ENCODE results near the gene IGFL1.
"Not testable (repeated sequence)": the region's sequence is repeated elsewhere in the genome, so short reads cannot be mapped to it uniquely, and the experiment has no call there.

Gene IGFL1

GRCh38 chr19:46226438-46226973 is 3.0 kb upstream of the IGFL1 start:
- DNase-seq, result no peak

GRCh38 chr19:46232029-46232428 is 2.5 kb downstream of the IGFL1 start:
- no peak for DNase-seq

GRCh38 chr19:46232468-46232867 is 2.9 kb downstream of the IGFL1 start:
- DNase-seq, result no peak

- DNase-seq, result no peak
Observed at GRCh38 chr19:46232938-46233621, 3.5 kb downstream of the IGFL1 start.

- not testable (repeated sequence) for DNase-seq
Observed at GRCh38 chr19:46233871-46234270, 4.3 kb downstream of the IGFL1 start.

DNA sequence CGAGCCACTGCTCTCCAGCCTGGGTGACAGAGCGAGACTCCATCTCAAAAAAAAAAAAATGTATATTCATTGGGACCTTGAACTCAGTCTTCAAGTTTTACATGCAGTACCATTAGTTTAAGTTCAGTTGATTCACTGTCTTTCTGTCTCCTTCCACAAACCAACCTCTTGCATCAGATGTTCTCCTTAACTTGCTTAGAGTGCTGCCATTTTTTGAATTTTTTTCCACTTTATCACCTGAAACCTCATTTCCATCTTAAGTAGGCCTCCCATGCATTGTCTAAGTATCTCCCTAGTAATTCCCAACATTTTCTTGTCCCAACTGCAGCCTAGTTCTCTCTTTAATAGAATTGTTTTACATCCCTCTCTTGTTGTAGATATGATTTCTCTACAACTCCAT is 8.6 kb downstream of the IGFL1 start:
- not testable (repeated sequence) for DNase-seq

- DNase-seq, result no peak
Observed at GRCh38 chr19:46239193-46240024, 9.9 kb downstream of the IGFL1 start.

GRCh38 chr19:46240693-46241092 is 11.2 kb downstream of the IGFL1 start:
- no peak for DNase-seq

DNA sequence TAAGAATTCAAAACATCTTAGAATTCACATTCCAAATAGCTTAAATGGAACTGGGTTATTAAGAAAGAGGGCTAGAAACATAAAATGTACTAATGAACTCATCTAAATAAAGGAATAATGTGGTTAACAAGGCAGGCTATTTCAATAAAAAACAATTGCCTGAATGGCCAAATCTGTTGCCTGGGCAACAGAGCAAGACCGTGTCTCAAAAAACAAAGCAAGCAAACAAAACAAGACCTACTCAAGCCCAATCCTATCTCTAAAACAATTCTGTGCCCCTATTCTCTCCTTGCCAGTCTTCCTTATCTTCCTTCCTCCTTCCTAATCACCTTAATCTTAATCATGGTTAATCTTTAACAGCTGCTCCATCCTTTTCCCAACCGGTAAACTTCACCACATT is 12.1 kb downstream of the IGFL1 start:
- no peak for DNase-seq

GRCh38 chr19:46243081-46243654 is 13.6 kb downstream of the IGFL1 start:
- not testable (repeated sequence) for DNase-seq

GRCh38 chr19:46250076-46250735 is 20.7 kb downstream of the IGFL1 start:
- no peak for DNase-seq

GRCh38 chr19:46251416-46251815 is 21.9 kb downstream of the IGFL1 start:
- no peak for DNase-seq

- DNase-seq, result no peak
Observed at GRCh38 chr19:46254776-46255175, 25.2 kb downstream of the IGFL1 start.

DNA sequence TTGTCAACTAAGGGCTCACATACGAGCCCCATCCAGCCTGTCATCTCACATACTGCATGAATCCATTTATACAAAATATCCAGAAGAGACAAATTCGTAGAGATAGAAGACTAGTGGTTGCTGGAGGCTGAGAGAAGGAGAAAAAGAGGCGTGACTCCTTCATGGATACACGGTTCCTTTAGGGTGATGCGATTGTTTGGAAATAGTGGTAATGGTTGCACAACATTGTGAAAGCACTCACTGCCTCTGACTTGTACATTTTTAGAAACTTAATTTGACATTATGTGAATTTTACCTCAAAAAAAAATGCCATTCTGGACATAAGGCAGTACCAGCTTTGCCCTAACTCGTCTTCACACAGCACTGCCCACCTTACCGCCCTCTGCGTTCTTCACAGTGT is 27.3 kb downstream of the IGFL1 start:
- peak; percentile 54 for DNase-seq

DNA sequence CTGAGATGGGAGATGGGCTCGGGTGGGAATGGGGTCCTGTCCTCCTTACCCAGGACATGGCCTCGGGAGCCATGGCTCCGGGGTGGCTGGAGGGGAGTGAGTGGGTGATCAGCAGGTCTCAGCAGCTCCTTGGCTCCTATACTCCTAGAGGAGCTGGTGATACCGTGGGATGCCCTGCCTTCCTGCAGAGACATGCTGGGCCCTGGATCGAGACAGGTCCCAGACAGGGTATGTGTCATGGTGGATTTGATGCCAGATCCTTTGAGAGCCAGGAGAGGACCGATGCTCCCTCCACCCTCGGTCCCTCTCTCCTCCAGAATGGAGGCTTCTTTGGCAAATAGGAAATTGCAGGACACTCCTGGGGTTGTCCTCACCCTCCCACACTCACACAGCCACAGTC is 32.0 kb downstream of the IGFL1 start:
- DNase-seq, result not testable (repeated sequence)

DNA sequence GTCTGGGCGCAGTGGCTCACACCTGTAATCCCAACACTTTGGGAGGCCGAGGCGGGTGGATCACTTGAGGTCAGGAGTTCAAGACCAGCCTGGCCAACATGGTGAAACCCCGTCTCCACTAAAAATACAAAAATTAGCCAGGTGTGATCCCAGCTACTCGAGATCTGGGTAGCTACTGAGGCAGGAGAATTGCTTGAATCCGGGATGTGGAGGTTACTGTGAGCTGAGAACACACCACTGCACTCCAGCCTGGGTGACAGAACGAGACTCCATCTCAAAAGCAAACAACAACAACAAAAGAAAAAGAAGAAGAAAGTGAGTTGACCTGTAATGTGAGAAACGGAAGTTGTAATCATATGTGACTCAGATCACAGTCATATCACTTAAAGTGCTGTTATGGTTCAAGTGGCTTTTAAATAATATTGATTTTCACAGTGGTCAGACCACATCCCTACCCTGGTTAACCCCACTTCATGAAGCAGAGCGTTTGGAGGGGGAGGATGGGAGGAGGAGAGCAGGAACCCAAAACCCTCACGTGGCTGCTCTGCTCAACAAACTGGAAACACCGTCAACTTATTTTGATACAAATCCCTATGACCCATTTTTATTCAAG is 33.2 kb downstream of the IGFL1 start:
- peak; percentile 43 for DNase-seq

DNA sequence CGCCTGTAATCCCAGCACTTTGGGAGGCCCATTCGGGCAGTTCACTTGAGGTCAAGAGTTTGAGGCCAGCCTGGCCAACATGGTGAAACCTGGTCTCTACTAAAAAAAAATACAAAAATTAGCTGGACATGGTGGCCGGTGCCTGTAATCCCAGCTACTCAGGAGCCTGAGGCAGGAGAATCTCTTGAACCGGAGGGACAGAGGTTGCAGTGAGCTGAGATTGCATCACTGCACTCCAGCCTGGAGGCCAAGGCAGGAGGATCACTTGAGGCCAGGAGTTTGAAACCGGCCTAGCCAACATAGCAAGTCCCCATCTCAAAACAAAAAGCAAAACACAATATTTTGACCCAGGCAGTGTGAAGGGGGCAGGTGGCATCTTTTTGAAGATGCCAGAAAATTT is 35.3 kb downstream of the IGFL1 start:
- DNase-seq, result not testable (repeated sequence)

DNA sequence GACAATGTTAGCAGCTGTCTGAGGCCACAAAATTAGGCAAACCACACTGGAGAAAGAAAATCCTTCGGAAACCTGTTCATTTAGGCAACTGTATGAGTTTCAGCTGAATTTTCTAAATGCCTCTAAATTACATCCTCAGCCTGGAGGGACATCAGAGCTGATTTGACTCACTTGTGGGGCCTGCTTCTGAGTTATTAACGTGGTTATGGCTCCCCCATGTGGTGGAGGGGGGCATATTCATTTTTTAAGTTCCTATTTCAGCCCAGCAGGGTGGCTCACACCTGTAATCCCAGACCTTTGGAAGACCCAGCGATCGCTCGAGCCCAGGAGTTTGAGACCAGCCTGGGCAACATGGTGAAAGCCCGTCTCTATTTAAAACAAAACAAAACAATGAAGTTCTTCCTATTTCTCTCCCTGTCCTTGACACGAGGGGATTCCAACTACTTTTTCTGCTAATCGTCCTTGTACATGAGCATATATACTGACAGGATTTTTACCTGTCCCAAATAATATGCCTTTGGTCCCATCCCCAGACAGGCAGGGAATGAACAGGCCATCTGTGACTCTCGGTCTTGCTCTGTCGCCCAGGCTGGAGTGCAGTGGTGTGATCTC is 35.8 kb downstream of the IGFL1 start:
- DNase-seq, result peak; percentile 68

DNA sequence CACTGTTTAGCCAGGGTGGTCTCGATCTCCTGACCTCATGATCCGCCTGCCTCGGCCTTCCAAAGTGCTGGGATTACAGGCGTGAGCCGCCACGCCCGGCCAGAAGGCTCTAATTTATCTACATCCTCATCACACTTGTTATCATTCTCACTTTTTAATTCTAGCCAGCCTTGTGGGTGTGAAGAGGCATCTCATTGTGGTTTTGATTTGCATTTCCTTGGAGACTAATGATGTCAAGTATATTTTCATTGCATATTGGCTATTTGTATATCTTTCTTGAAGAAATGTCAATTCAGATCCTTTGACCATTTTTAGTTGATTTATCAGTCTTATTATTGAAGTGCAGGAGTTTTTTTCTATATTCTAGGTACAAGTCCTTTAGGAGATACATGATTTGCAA is 39.6 kb downstream of the IGFL1 start:
- no peak for DNase-seq

DNA sequence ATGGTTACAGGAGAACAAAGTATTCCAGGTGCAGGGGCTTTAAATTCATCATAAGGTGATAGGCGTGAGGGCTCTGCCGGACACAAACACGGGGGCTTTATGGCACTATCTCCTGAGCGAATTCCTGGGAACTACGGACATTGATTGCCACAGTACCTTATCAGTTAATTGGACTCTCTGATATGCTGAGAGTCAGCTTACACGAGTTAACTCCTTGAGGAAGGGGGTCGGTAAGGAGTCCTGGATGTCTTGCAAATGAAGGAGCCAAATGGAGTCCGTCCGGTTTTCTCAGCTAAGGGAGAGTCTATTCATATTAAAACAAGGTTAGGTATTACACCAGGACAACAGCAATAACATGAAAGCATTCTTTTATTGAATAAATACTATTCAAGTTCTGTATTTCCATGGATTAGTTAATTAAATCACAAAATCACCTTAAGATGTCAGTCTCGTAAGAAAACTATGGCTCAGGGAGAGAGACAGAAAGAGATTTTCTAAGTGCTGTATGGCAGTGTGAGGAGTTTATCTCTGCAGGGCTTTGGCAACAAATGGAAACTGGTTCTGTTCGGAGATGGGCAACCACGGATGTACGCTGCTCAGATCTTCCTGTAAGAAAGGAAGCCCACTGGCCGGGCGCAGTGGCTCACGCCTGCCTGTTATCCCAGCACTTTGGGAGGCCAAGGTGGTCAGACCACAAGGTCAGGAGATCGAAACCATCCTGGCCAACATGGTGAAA is 41.1 kb downstream of the IGFL1 start:
- DNase-seq, result no peak

DNA sequence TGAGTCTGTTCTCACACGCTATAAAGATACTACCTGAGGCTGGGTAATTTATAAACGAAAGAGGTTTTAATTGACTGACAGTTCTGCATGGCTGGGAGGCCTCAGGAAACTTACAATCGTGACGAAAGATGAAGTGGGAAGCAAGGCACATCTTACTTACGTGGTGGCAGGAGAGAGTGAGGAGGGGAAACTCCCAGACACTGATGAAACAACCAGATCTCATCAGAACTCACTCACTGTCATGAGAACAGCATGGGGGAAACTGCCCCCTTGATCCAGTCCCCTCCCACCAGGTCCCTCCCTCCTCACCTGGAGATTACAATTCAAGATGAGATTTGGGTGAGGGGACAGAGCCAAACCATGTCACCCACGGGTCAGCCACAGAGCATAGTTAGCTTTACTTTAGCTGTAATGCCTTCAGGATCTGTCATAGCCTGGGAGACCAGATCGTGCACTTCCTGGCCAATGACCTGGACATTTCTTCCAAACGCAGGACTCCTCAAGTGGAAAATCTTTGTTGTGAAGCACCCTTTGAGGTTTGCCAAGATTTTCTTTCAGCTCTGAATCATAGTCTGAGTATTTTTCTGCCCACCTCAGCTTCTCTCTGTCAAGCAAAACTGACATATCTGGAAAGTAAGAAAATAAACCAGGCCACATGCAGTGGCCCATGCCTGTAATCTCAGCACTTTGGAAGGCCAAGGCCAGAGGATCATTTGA is 42.1 kb downstream of the IGFL1 start:
- DNase-seq, result peak; percentile 41
